Muscle layer of colon (tissue), 2 donors: Measurements from ENCODE around the gene PRDM16.

ENCODE experiments used
- H3K27ac ChIP-seq: one replicate; pipeline ENCODE4 v1.7.0; 2013; ENCODE audit warnings: low read depth, mild to moderate bottlenecking, low read length, moderate library complexity
- H3K27me3 ChIP-seq, 2 donors: one replicate each; pipeline ENCODE4 v1.7.0; 2013; ENCODE audit warnings: low read length in 2 of 2, mild to moderate bottlenecking in 2 of 2; ENCODE audit not compliant: insufficient read depth in 2 of 2, control insufficient read depth in 1 of 2
- H3K36me3 ChIP-seq: one replicate; pipeline ENCODE4 v1.7.0; 2013; ENCODE audit warnings: mild to moderate bottlenecking, low read length; ENCODE audit not compliant: insufficient read depth
- H3K4me1 ChIP-seq: one replicate; pipeline ENCODE4 v1.7.0; 2013; ENCODE audit warnings: mild to moderate bottlenecking, low read length; ENCODE audit not compliant: insufficient read depth
- H3K4me3 ChIP-seq, 2 donors: one replicate each; pipeline ENCODE4 v1.7.0; 2013; ENCODE audit warnings: low read length in 2 of 2, low read depth in 1 of 2, mild to moderate bottlenecking in 1 of 2, moderate library complexity in 1 of 2
- H3K9ac ChIP-seq: one replicate; pipeline ENCODE4 v1.7.0; 2013; ENCODE audit warnings: low read length
- H3K9me3 ChIP-seq: one replicate; pipeline ENCODE4 v1.7.0; 2013; ENCODE audit warnings: mild to moderate bottlenecking, low read length
- donor health status: abdominal sarcoma.
- donor health status: Adenocarcinoma of cecum.

PRDM16 gene

GRCh38 chr1:3060127-3060526 is 8.9 kb upstream of the PRDM16 start:
- peaks cover 17 to 52% of the 10 kb centered on the region in 2 donors for H3K27me3 ChIP-seq
- no peak overlapping the region for H3K9ac ChIP-seq
- no peaks in the 10 kb centered on the region for H3K36me3 ChIP-seq
- H3K4me3 ChIP-seq = no peak overlapping the region
- H3K9me3 ChIP-seq = no peaks in the 10 kb centered on the region
- no peak overlapping the region for H3K27ac ChIP-seq
- H3K4me1 ChIP-seq = peaks cover 11% of the 10 kb centered on the region

- H3K27me3 ChIP-seq = peaks cover 24 to 59% of the 10 kb centered on the region in 2 donors
- peaks cover 11% of the 10 kb centered on the region for H3K4me1 ChIP-seq
- H3K27ac ChIP-seq = no peak overlapping the region
- no peaks in the 10 kb centered on the region for H3K36me3 ChIP-seq
- H3K4me3 ChIP-seq = no peak overlapping the region
- no peak overlapping the region for H3K9ac ChIP-seq
- no peaks in the 10 kb centered on the region for H3K9me3 ChIP-seq
These were observed 8.1 kb upstream of the PRDM16 start for GRCh38 chr1:3060601-3061551.

- peaks cover 31 to 66% of the 10 kb centered on the region in 2 donors for H3K27me3 ChIP-seq
These were observed 7.4 kb upstream of the PRDM16 start for GRCh38 chr1:3061566-3061965.

GRCh38 chr1:3061981-3062615 is 6.9 kb upstream of the PRDM16 start:
- H3K27ac ChIP-seq = no peak overlapping the region
- peaks cover 11% of the 10 kb centered on the region for H3K4me1 ChIP-seq

More at GRCh38 chr1:3061566-3061965, 7.4 kb upstream of the PRDM16 start:
- Histone ChIP-seq H3K36me3 (no peaks in the 10 kb centered on the region), H3K4me3 (no peak overlapping the region), H3K9ac (no peak overlapping the region), H3K4me1 (peaks cover 11% of the 10 kb centered on the region), H3K27ac (no peak overlapping the region), H3K9me3 (no peaks in the 10 kb centered on the region)

GRCh38 chr1:3062616-3063378 is 6.2 kb upstream of the PRDM16 start:
- no peak overlapping the region for H3K4me3 ChIP-seq
- H3K9me3 ChIP-seq = no peaks in the 10 kb centered on the region
- no peak overlapping the region for H3K9ac ChIP-seq
- peaks cover 11% of the 10 kb centered on the region for H3K4me1 ChIP-seq
- H3K36me3 ChIP-seq = no peaks in the 10 kb centered on the region
- H3K27me3 ChIP-seq = peaks cover 38 to 75% of the 10 kb centered on the region in 2 donors
- H3K27ac ChIP-seq = no peak overlapping the region

More at GRCh38 chr1:3061981-3062615, 6.9 kb upstream of the PRDM16 start:
- Histone ChIP-seq H3K27me3 (peaks cover 36 to 68% of the 10 kb centered on the region in 2 donors), H3K36me3 (no peaks in the 10 kb centered on the region), H3K9ac (no peak overlapping the region), H3K9me3 (no peaks in the 10 kb centered on the region), H3K4me3 (no peak overlapping the region)

GRCh38 chr1:3063379-3064295 is 5.4 kb upstream of the PRDM16 start:
- Histone ChIP-seq H3K9me3 (no peaks in the 10 kb centered on the region), H3K27ac (no peak overlapping the region), H3K36me3 (no peaks in the 10 kb centered on the region), H3K4me3 (no peak overlapping the region), H3K27me3 (peaks cover 35 to 83% of the 10 kb centered on the region in 2 donors), H3K4me1 (peaks cover 11% of the 10 kb centered on the region), H3K9ac (no peak overlapping the region)

- peaks cover 11% of the 10 kb centered on the region for H3K4me1 ChIP-seq
- no peak overlapping the region for H3K27ac ChIP-seq
- H3K36me3 ChIP-seq = no peaks in the 10 kb centered on the region
- no peak overlapping the region for H3K4me3 ChIP-seq
- H3K9ac ChIP-seq = no peak overlapping the region
- no peaks in the 10 kb centered on the region for H3K9me3 ChIP-seq
- peaks cover 35 to 87% of the 10 kb centered on the region in 2 donors for H3K27me3 ChIP-seq
These were observed 4.6 kb upstream of the PRDM16 start for GRCh38 chr1:3064296-3064850.

DNA sequence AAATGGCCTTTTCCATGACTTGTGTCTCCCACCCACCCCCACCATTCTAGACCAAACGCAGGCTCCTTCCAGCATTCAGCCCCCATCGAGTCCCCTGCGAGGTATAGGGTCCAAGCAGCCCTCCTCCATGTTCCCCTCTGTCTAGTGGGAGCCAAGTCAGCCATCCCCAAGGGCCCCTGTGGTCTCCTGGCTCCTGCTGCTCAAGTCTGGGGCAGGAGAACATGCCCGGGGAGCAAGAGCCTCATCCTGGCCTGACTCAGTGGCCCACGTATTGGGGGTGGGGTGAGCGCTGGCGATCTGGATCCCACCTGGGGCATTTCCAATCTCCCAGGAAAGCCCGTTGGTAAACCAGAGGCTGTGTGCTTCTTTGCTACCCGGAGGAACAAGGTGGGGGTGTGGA is 4.1 kb upstream of the PRDM16 start:
- Histone ChIP-seq H3K27me3 (peaks cover 35 to 91% of the 10 kb centered on the region in 2 donors), H3K4me1 (peaks cover 11% of the 10 kb centered on the region), H3K9me3 (no peaks in the 10 kb centered on the region), H3K27ac (no peak overlapping the region), H3K36me3 (no peaks in the 10 kb centered on the region), H3K4me3 (no peak overlapping the region), H3K9ac (no peak overlapping the region)

GRCh38 chr1:3065396-3065795 is 3.6 kb upstream of the PRDM16 start:
- H3K4me1 ChIP-seq = peaks cover 11% of the 10 kb centered on the region
- no peaks in the 10 kb centered on the region for H3K9me3 ChIP-seq
- H3K4me3 ChIP-seq = no peak overlapping the region
- peaks cover 35 to 91% of the 10 kb centered on the region in 2 donors for H3K27me3 ChIP-seq
- no peak overlapping the region for H3K9ac ChIP-seq
- H3K27ac ChIP-seq = no peak overlapping the region
- H3K36me3 ChIP-seq = no peaks in the 10 kb centered on the region

DNA sequence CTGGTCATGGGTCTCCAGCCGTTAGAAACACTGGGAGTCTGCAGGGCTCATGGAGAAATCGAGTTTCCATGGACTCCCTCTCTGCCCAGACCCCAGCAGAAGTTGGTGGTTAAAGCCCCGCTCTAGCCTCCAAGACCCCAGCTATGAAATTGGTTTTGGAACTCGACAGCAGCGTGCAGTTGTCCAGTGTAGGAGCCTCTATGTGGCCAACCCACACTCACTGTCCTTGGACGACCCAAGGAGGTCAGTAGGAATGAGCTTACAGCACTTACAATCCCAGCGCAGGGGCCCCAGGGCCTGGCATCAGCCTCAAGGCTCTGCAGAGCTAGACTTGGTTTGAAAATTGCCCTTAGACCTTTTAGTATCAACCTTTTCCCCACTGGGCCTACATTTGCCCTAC is 3.2 kb upstream of the PRDM16 start:
- Histone ChIP-seq H3K9me3 (no peaks in the 10 kb centered on the region), H3K4me1 (peaks cover 11% of the 10 kb centered on the region), H3K9ac (no peak overlapping the region), H3K36me3 (no peaks in the 10 kb centered on the region), H3K4me3 (no peak overlapping the region), H3K27me3 (peaks cover 35 to 90% of the 10 kb centered on the region in 2 donors), H3K27ac (no peak overlapping the region)
